WTC11 (cell line): ENCODE results near the gene CAPN14. TPM values are rescaled to one million over a fixed set of nuclear protein-coding genes. Genes with fewer than 3 reads are reported as not detected.

Experiments used
- ATAC-seq: fragments of 200-7000 bp; cut with Tn5 transposase; 2 replicates; pipeline ENCODE4 v1.10.0; 2021; ENCODE audit warnings: mild to moderate bottlenecking, moderate library complexity
- CTCF ChIA-PET: fragments of 300-600 bp; sonication (Branson Sonifier 250); formaldehyde crosslinking; loops from one replicate; lab custom pipeline; 2021; ENCODE audit warnings: antibody characterized with exemption; lab: Charles Lee
- POLR2A ChIA-PET: fragments of 350-600 bp; sonication (Branson Sonifier 250); formaldehyde crosslinking; loops from one replicate; lab custom pipeline; 2021; ENCODE audit warnings: antibody characterized with exemption; lab: Charles Lee
- DNase-seq: peaks from one replicate; pipeline ENCODE4 v3.0.0; 2021; ENCODE audit warnings: low spot score
- H3K27ac Mint-ChIP-seq: 2 replicates; pipeline ENCODE4 v1.8.0; 2021; ENCODE audit warnings: mixed read lengths
- H3K27me3 Mint-ChIP-seq: 2 replicates; pipeline ENCODE4 v1.8.0; 2021; ENCODE audit warnings: low read depth, mild to moderate bottlenecking, moderate library complexity, mixed read lengths
- H3K36me3 Mint-ChIP-seq: 2 replicates; pipeline ENCODE4 v1.8.0; 2021; ENCODE audit warnings: mixed read lengths
- H3K4me1 Mint-ChIP-seq: 2 replicates; pipeline ENCODE4 v1.8.0; 2022; ENCODE audit warnings: mixed read lengths
- H3K4me3 Mint-ChIP-seq: 2 replicates; pipeline ENCODE4 v1.8.0; 2021; ENCODE audit warnings: mild to moderate bottlenecking, moderate library complexity, mixed read lengths
- H3K9me3 Mint-ChIP-seq: 2 replicates; pipeline ENCODE4 v1.8.0; 2021; ENCODE audit warnings: mixed read lengths
- AFF4 ChIP-seq: sonication (generic); formaldehyde crosslinking; IDR thresholded peaks from 2 replicates; pipeline ENCODE4 v1.8.1; 2023; ENCODE audit warnings: mild to moderate bottlenecking, missing genetic modification reagents, borderline replicate concordance
- E2F4 ChIP-seq: sonication (generic); formaldehyde crosslinking; IDR thresholded peaks from 2 replicates; pipeline ENCODE4 v1.8.1; 2022; ENCODE audit warnings: low read depth, mild to moderate bottlenecking, moderate library complexity, missing genetic modification reagents, borderline replicate concordance
- ERG ChIP-seq: fragments of 250-450 bp; sonication (Bioruptor Pico); IDR thresholded peaks from 2 replicates; pipeline ENCODE4 v1.8.0; 2021; ENCODE audit warnings: mild to moderate bottlenecking
- FOXP1 ChIP-seq: sonication (generic); formaldehyde crosslinking; IDR thresholded peaks from 2 replicates; pipeline ENCODE4 v1.8.0; 2022; ENCODE audit warnings: missing genetic modification reagents, mild to moderate bottlenecking, moderate library complexity, borderline replicate concordance
- IRF2 ChIP-seq: sonication (generic); formaldehyde crosslinking; IDR thresholded peaks from 2 replicates; pipeline ENCODE4 v1.8.0; 2022; ENCODE audit warnings: low read depth, missing genetic modification reagents, borderline replicate concordance
- JAZF1 ChIP-seq: fragments of 250-450 bp; sonication (Bioruptor Pico); IDR thresholded peaks from 2 replicates; pipeline ENCODE4 v1.9.0; 2021; ENCODE audit warnings: moderate library complexity, mild to moderate bottlenecking, inconsistent platforms
- MAX ChIP-seq: sonication (generic); formaldehyde crosslinking; IDR thresholded peaks from 2 replicates; pipeline ENCODE4 v1.8.0; 2022; ENCODE audit warnings: mild to moderate bottlenecking, missing genetic modification reagents
- NFE2L1 ChIP-seq: sonication (generic); formaldehyde crosslinking; IDR thresholded peaks from 2 replicates; pipeline ENCODE4 v1.8.1; 2023; ENCODE audit warnings: missing genetic modification reagents
- NR3C1 ChIP-seq: sonication (generic); formaldehyde crosslinking; conservative IDR thresholded peaks from 2 replicates; pipeline ENCODE4 v1.8.1; 2023; ENCODE audit warnings: low read depth, mild to moderate bottlenecking, missing genetic modification reagents
- OVOL2 ChIP-seq: fragments of 250-450 bp; sonication (Bioruptor Pico); IDR thresholded peaks from 2 replicates; pipeline ENCODE4 v1.9.0; 2021; ENCODE audit warnings: mild to moderate bottlenecking, borderline replicate concordance
- RORB ChIP-seq: fragments of 250-450 bp; sonication (Bioruptor Pico); IDR thresholded peaks from 2 replicates; pipeline ENCODE4 v1.9.0; 2021; ENCODE audit warnings: mild to moderate bottlenecking
- SMAD3 ChIP-seq: sonication (generic); formaldehyde crosslinking; IDR thresholded peaks from 2 replicates; pipeline ENCODE4 v1.8.0; 2022; ENCODE audit warnings: missing genetic modification reagents, mild to moderate bottlenecking, borderline replicate concordance
- SOX15 ChIP-seq: fragments of 250-450 bp; sonication (Bioruptor Pico); IDR thresholded peaks from 2 replicates; pipeline ENCODE4 v1.9.0; 2021; ENCODE audit warnings: mild to moderate bottlenecking
- STAT6 ChIP-seq: sonication (generic); formaldehyde crosslinking; conservative IDR thresholded peaks from 2 replicates; pipeline ENCODE4 v1.8.1; 2023; ENCODE audit warnings: mild to moderate bottlenecking, low read depth, missing genetic modification reagents, moderate library complexity
- ZNF138 ChIP-seq: sonication (generic); formaldehyde crosslinking; conservative IDR thresholded peaks from 2 replicates; pipeline ENCODE4 v1.8.1; 2022; ENCODE audit warnings: mild to moderate bottlenecking, moderate library complexity, missing genetic modification reagents
- ZNF219 ChIP-seq: sonication (generic); formaldehyde crosslinking; IDR thresholded peaks from 2 replicates; pipeline ENCODE4 v1.8.0; 2023; ENCODE audit warnings: missing genetic modification reagents, mild to moderate bottlenecking, borderline replicate concordance
- ZNF317 ChIP-seq: sonication (generic); formaldehyde crosslinking; IDR thresholded peaks from 2 replicates; pipeline ENCODE4 v1.8.1; 2023; ENCODE audit warnings: low read depth, mild to moderate bottlenecking, moderate library complexity, missing genetic modification reagents, borderline replicate concordance
- ZNF532 ChIP-seq: fragments of 250-450 bp; sonication (Bioruptor Pico); IDR thresholded peaks from 2 replicates; pipeline ENCODE4 v1.9.0; 2021; ENCODE audit warnings: mild to moderate bottlenecking, borderline replicate concordance
- total RNA-seq: library from RNA; stranded (reverse); gene quantifications from 3 replicates; pipeline ENCODE4 v1.2.3, GENCODE V29; 2021

CAPN14 gene
- total RNA-seq, 1 experiment from 2014 or later = 0.11 TPM

- DNase-seq (no peak), ATAC-seq (no peak)
- TF ChIP-seq IRF2 (no peak), RORB (CRISPR knock-in tag) (no peak), STAT6 (CRISPR knock-in tag) (no peak), NR3C1 (CRISPR knock-in tag) (no peak), SMAD3 (CRISPR knock-in tag) (no peak), OVOL2 (CRISPR knock-in tag) (no peak), E2F4 (no peak), NFE2L1 (no peak), ERG (CRISPR knock-in tag) (no peak), FOXP1 (CRISPR knock-in tag) (no peak), SOX15 (CRISPR knock-in tag) (no peak), ZNF317 (CRISPR knock-in tag) (no peak), JAZF1 (CRISPR knock-in tag) (no peak), ZNF219 (CRISPR knock-in tag) (no peak), ZNF138 (CRISPR knock-in tag) (no peak)
- H3K9me3 Mint-ChIP-seq = no peaks in the 10 kb centered on the region
- POLR2A ChIA-PET = no interaction called here
- H3K4me1 Mint-ChIP-seq = peaks cover 30% of the 10 kb centered on the region
- CTCF ChIA-PET = no interaction called here
- peaks cover 11% of the 10 kb centered on the region for H3K27me3 Mint-ChIP-seq
- H3K4me3 Mint-ChIP-seq = peak overlapping the region; percentile 74
- H3K36me3 Mint-ChIP-seq = no peaks in the 10 kb centered on the region
- no peak overlapping the region for H3K27ac Mint-ChIP-seq
Observed at GRCh38 chr2:31235504-31235902, 18.2 kb upstream of the CAPN14 start.

GRCh38 chr2:31234683-31235503 is 17.6 kb upstream of the CAPN14 start:
- POLR2A ChIA-PET = no interaction called here
- ATAC-seq (no peak), DNase-seq (no peak)
- Mint-ChIP-seq H3K4me1 (peaks cover 24% of the 10 kb centered on the region), H3K27ac (no peak overlapping the region), H3K4me3 (peak overlapping the region; percentile 74), H3K9me3 (no peaks in the 10 kb centered on the region), H3K36me3 (no peaks in the 10 kb centered on the region), H3K27me3 (peaks cover 11% of the 10 kb centered on the region)
- CTCF ChIA-PET = interaction anchor here (0.9 to 2.5 kb wide), 4 partner anchors 19 to 96 kb away, joined by 4 to 46 read pairs (median 9); no protein-coding TSS in a partner anchor
- TF ChIP-seq MAX (CRISPR knock-in tag) (no peak), ZNF532 (no peak), AFF4 (CRISPR knock-in tag) (no peak)
